SU-DHL-6 (cell line): ENCODE results near the gene KSR2.

Experiments
- H2AFZ ChIP-seq: fragments of 200-600 bp; sonication (generic); 2 replicates; pipeline ENCODE4 v1.6.1; 2014; ENCODE audit warnings: low read depth, mild to moderate bottlenecking, moderate library complexity, mixed read lengths, antibody characterized with exemption, low read length; ENCODE audit not compliant: severe bottlenecking
- H3F3A ChIP-seq: fragments of 200-600 bp; shearing (Covaris generic); 2 replicates; pipeline ENCODE4 v1.6.0; 2016; ENCODE audit warnings: antibody characterized with exemption, mild to moderate bottlenecking; ENCODE audit not compliant: insufficient read depth
- H3K27ac ChIP-seq: fragments of 200-600 bp; sonication (generic); 2 replicates; pipeline ENCODE4 v1.5.1; 2016; ENCODE audit warnings: low read depth, mild to moderate bottlenecking, low read length, moderate library complexity, mixed read lengths
- H3K27me3 ChIP-seq: fragments of 200-600 bp; sonication (generic), shearing (Covaris generic); 2 replicates; pipeline ENCODE4 v1.6.0; 2014; ENCODE audit warnings: mild to moderate bottlenecking, low read length
- H3K36me3 ChIP-seq: fragments of 200-600 bp; sonication (generic); 2 replicates; pipeline ENCODE4 v1.6.1; 2014; ENCODE audit warnings: mild to moderate bottlenecking, low read length, mixed read lengths
- H3K4me2 ChIP-seq: fragments of 300-600, 200-600 bp; shearing (Covaris generic), sonication (generic); 2 replicates; pipeline ENCODE4 v1.6.0; 2014; ENCODE audit warnings: low read length, low read depth, mild to moderate bottlenecking; ENCODE audit not compliant: poor library complexity, severe bottlenecking
- H3K4me3 ChIP-seq: fragments of 200-600 bp; sonication (generic); 2 replicates; pipeline ENCODE4 v1.5.1; 2014; ENCODE audit warnings: antibody characterized with exemption, low read length, mild to moderate bottlenecking, mixed read lengths; ENCODE audit not compliant: insufficient read depth, poor library complexity, severe bottlenecking
- H3K79me2 ChIP-seq: fragments of 200-600 bp; sonication (generic); 2 replicates; pipeline ENCODE4 v1.6.1; 2014; ENCODE audit warnings: mild to moderate bottlenecking, low read length, moderate library complexity; ENCODE audit not compliant: insufficient read depth
- H3K9ac ChIP-seq: fragments of 200-600 bp; sonication (generic); 2 replicates; pipeline ENCODE4 v1.7.0; 2014; ENCODE audit warnings: mild to moderate bottlenecking, low read length
- H3K9me2 ChIP-seq: fragments of 200-600 bp; sonication (generic); replicated peaks from 2 replicates; pipeline ENCODE4 v1.6.1; 2014; ENCODE audit warnings: low read length; ENCODE audit not compliant: insufficient read depth
- H3K9me3 ChIP-seq: fragments of 200-600 bp; sonication (generic); 2 replicates; pipeline ENCODE4 v1.6.1; 2014; ENCODE audit warnings: low read length, mixed read lengths; ENCODE audit not compliant: insufficient read depth
- H4K20me1 ChIP-seq: fragments of 200-600 bp; sonication (generic); 2 replicates; pipeline ENCODE4 v1.6.1; 2014; ENCODE audit warnings: low read depth, mild to moderate bottlenecking, antibody characterized with exemption, low read length, moderate library complexity, mixed read lengths
- CTCF ChIP-seq: fragments of 200-600 bp; sonication (generic); IDR thresholded peaks from one replicate; pipeline ENCODE4 v1.5.1; 2017; ENCODE audit warnings: antibody characterized with exemption, mild to moderate bottlenecking, low read length, moderate library complexity; ENCODE audit not compliant: insufficient read depth, poor library complexity, severe bottlenecking
- EZH2phosphoT487 ChIP-seq: fragments of 200-600 bp; sonication (generic), shearing (Covaris generic); conservative IDR thresholded peaks from 2 replicates; pipeline ENCODE4 v1.6.1; 2018; ENCODE audit warnings: mild to moderate bottlenecking, antibody characterized with exemption, low read length, moderate library complexity, mixed read lengths

KSR2 gene

GRCh38 chr12:117975006-117975405, 6.2 kb upstream of the KSR2 start:
- no peaks in the 10 kb centered on the region for H3K27me3 ChIP-seq
- H3K9me2 ChIP-seq = no peaks in the 10 kb centered on the region
- TF ChIP-seq EZH2phosphoT487 (no peak), CTCF (no peak)
- no peak overlapping the region for H3K9ac ChIP-seq
- H4K20me1 ChIP-seq = no peaks in the 10 kb centered on the region
- H3K4me3 ChIP-seq = no peak overlapping the region
- 0 out of 2 replicates have a peak, but pooled peaks cover 3% of the 10 kb centered on the region for H3K9me3 ChIP-seq
- H3K27ac ChIP-seq = no peak overlapping the region
- H3F3A ChIP-seq = 0 out of 2 replicates have a peak, but pooled peaks cover 2% of the 10 kb centered on the region
- no peak overlapping the region for H3K4me2 ChIP-seq
- no peaks in the 10 kb centered on the region for H3K79me2 ChIP-seq
- H2AFZ ChIP-seq = no peak overlapping the region
- no peaks in the 10 kb centered on the region for H3K36me3 ChIP-seq

GRCh38 chr12:117972301-117972700, 3.5 kb upstream of the KSR2 start:
- no peaks in the 10 kb centered on the region for H3K9me2 ChIP-seq
- H2AFZ ChIP-seq = no peak overlapping the region
- H3K4me2 ChIP-seq = no peak overlapping the region
- no peak overlapping the region for H3K4me3 ChIP-seq
- no peaks in the 10 kb centered on the region for H3K27me3 ChIP-seq
- no peaks in the 10 kb centered on the region for H3K79me2 ChIP-seq
- H3K9ac ChIP-seq = no peak overlapping the region
- no peak overlapping the region for H3K27ac ChIP-seq
- no peaks in the 10 kb centered on the region for H3K36me3 ChIP-seq
- no peaks in the 10 kb centered on the region for H4K20me1 ChIP-seq
- 0 out of 2 replicates have a peak, but pooled peaks cover 3% of the 10 kb centered on the region for H3K9me3 ChIP-seq
- TF ChIP-seq CTCF (no peak), EZH2phosphoT487 (no peak)
- H3F3A ChIP-seq = 0 out of 2 replicates have a peak, but pooled peaks cover 7% of the 10 kb centered on the region

GRCh38 chr12:117970334-117970733, 1.5 kb upstream of the KSR2 start:
- Histone ChIP-seq H3K36me3 (no peaks in the 10 kb centered on the region), H3K79me2 (no peaks in the 10 kb centered on the region), H3K9me2 (no peaks in the 10 kb centered on the region), H3K9ac (no peak overlapping the region), H3F3A (0 out of 2 replicates have a peak, but pooled peaks cover 7% of the 10 kb centered on the region), H3K4me2 (no peak overlapping the region), H3K9me3 (0 out of 2 replicates have a peak, but pooled peaks cover 3% of the 10 kb centered on the region), H3K4me3 (no peak overlapping the region), H2AFZ (no peak overlapping the region), H3K27me3 (0 out of 2 replicates have a peak, but pooled peaks cover 2% of the 10 kb centered on the region), H4K20me1 (no peaks in the 10 kb centered on the region), H3K27ac (no peak overlapping the region)
- TF ChIP-seq CTCF = no peak
- no peak for TF ChIP-seq EZH2phosphoT487
